B cell (primary cell): ENCODE data around the gene TSPYL6. TPM values are rescaled to one million over a fixed set of nuclear protein-coding genes. Genes with fewer than 3 reads are reported as not detected.

ENCODE experiments used
- ATAC-seq: fragments of 200-7000 bp; cut with Tn5 transposase; one replicate; pipeline ENCODE4 v1.10.0; 2021; ENCODE audit warnings: low read depth, mild to moderate bottlenecking, moderate number of reproducible peaks, moderate library complexity
- CTCF ChIA-PET: fragments of 350-600 bp; sonication (Branson Sonifier 250); formaldehyde crosslinking; loops from one replicate; lab custom pipeline; 2021; ENCODE audit warnings: antibody characterized with exemption, inconsistent platforms; lab: Charles Lee
- POLR2A ChIA-PET: fragments of 350-600 bp; sonication (Branson Sonifier 250); formaldehyde crosslinking; loops from one replicate; lab custom pipeline; 2021; ENCODE audit warnings: antibody characterized with exemption; lab: Charles Lee
- DNase-seq: peaks from one replicate; pipeline ENCODE4 v3.0.0; 2013
- H2AFZ ChIP-seq: 2 replicates; pipeline ENCODE4 v1.6.1; 2012; ENCODE audit warnings: mild to moderate bottlenecking, low read depth, low read length; ENCODE audit not compliant: insufficient read depth, poor library complexity, severe bottlenecking
- H3K27ac ChIP-seq, 2 donors: 1 replicate in 1 of 2; 2 replicates in 1 of 2; pipeline ENCODE4 v1.5.1; 2012 to 2013; ENCODE audit warnings: low read length in 2 of 2, mild to moderate bottlenecking in 2 of 2, moderate library complexity in 1 of 2
- H3K27me3 ChIP-seq, 4 experiments: fragments of 200-600 bp in 1 of 4; sonication (generic) in 1 of 4; replicated peaks in 1 of 4; 1 replicate in 2 of 4; 2 replicates in 2 of 4; pipeline versions ENCODE4 v1.6.1 to v1.7.0; 2013 to 2016; ENCODE audit warnings: low read length in 3 of 4, mild to moderate bottlenecking in 2 of 4, mixed read lengths in 1 of 4, moderate library complexity in 1 of 4; ENCODE audit not compliant: insufficient read depth in 4 of 4, control insufficient read depth in 3 of 4; ENCODE audit errors: control extremely low read depth in 1 of 4
- H3K36me3 ChIP-seq, 2 experiments: replicated peaks in 1 of 2; 1 replicate in 1 of 2; 2 replicates in 1 of 2; pipeline versions ENCODE4 v1.6.1 to v1.7.1; 2013; ENCODE audit warnings: low read length in 1 of 2; ENCODE audit not compliant: insufficient read depth in 2 of 2, control insufficient read depth in 1 of 2; ENCODE audit errors: control extremely low read depth in 1 of 2, extremely low read depth in 1 of 2
- H3K4me1 ChIP-seq, 2 donors: fragments of 200-600 bp in 1 of 2; sonication (generic) in 1 of 2; 1 replicate in 1 of 2; 2 replicates in 1 of 2; pipeline versions ENCODE4 v1.5.1 to v1.6.1; 2013 to 2017; ENCODE audit warnings: low read length in 2 of 2; ENCODE audit not compliant: control insufficient read depth in 2 of 2, insufficient read depth in 2 of 2
- H3K4me2 ChIP-seq: replicated peaks from 2 replicates; pipeline ENCODE3; 2012; ENCODE audit warnings: mild to moderate bottlenecking, low read depth, low read length; ENCODE audit not compliant: poor library complexity, severe bottlenecking
- H3K4me3 ChIP-seq, 5 experiments: fragments of 200-600 bp in 1 of 5; sonication (generic) in 1 of 5; 1 replicate in 3 of 5; 2 replicates in 2 of 5; pipeline versions ENCODE4 v1.5.1 to v1.7.0; 2011 to 2016; ENCODE audit warnings: low read length in 4 of 5, mild to moderate bottlenecking in 4 of 5, low read depth in 2 of 5, control low read depth in 1 of 5, moderate library complexity in 1 of 5; ENCODE audit not compliant: insufficient read depth in 1 of 5; ENCODE audit errors: control extremely low read depth in 1 of 5, extremely low read depth in 1 of 5
- H3K79me2 ChIP-seq: fragments of 200-600 bp; sonication (generic); one replicate; pipeline ENCODE4 v1.6.0; 2016; ENCODE audit warnings: low read length; ENCODE audit not compliant: control insufficient read depth, insufficient read depth
- H3K9ac ChIP-seq: fragments of 200-600 bp; sonication (generic); 2 replicates; pipeline ENCODE4 v1.6.1; 2017; ENCODE audit warnings: mild to moderate bottlenecking, low read length, moderate library complexity
- H3K9me3 ChIP-seq, 3 donors: one replicate each; pipeline versions ENCODE4 v1.6.1 to v1.7.1; 2013; ENCODE audit warnings: low read length in 2 of 3; ENCODE audit not compliant: control insufficient read depth in 2 of 3, insufficient read depth in 1 of 3; ENCODE audit errors: control extremely low read depth in 1 of 3
- H4K20me1 ChIP-seq: 2 replicates; pipeline ENCODE4 v1.6.0; 2012; ENCODE audit warnings: mild to moderate bottlenecking, low read length; ENCODE audit not compliant: insufficient read depth, control insufficient read depth, poor library complexity, severe bottlenecking
- H3K27ac Mint-ChIP-seq: one replicate; pipeline ENCODE4 v1.8.0; 2021; ENCODE audit warnings: mixed read lengths
- H3K27me3 Mint-ChIP-seq: one replicate; pipeline ENCODE4 v1.8.0; 2021; ENCODE audit warnings: mixed read lengths
- H3K4me1 Mint-ChIP-seq: one replicate; pipeline ENCODE4 v1.8.0; 2021; ENCODE audit warnings: mixed read lengths
- H3K4me3 Mint-ChIP-seq: one replicate; pipeline ENCODE4 v1.8.0; 2021; ENCODE audit warnings: mixed read lengths
- H3K9me3 Mint-ChIP-seq: one replicate; pipeline ENCODE4 v1.8.0; 2022; ENCODE audit warnings: mixed read lengths; ENCODE audit not compliant: insufficient read depth
- EZH2 ChIP-seq: IDR thresholded peaks from 2 replicates; pipeline ENCODE4 v1.6.1; 2012; ENCODE audit warnings: borderline replicate concordance, low read depth, mild to moderate bottlenecking, moderate library complexity, low read length; ENCODE audit not compliant: insufficient read depth, poor library complexity, severe bottlenecking
- WGBS: methylation state at CpG from one replicate; pipeline ENCODE4 v1.1.5; 2013; ENCODE audit warnings: missing lambda C conversion rate; ENCODE audit not compliant: insufficient coverage; 5-methylcytosine and 5-hydroxymethylcytosine counted together
- intact Hi-C: fragments of 100-400 bp; cut with micrococcal nuclease; formaldehyde crosslinking; loops from one replicate; pipeline ENCODE4 v1.10.0; 2022
- polyA plus RNA-seq: library from polyadenylated mRNA; depleted of rRNA; stranded (reverse); fragments of >200 nt; gene quantifications from 2 replicates; pipeline ENCODE4 v1.2.3, GENCODE V29; 2012
- total RNA-seq, 2 donors: library from RNA; stranded (reverse); fragments of 120-200 nt in 1 of 2; gene quantifications; 1 replicate in 1 of 2; 2 replicates in 1 of 2; pipeline versions ENCODE4 v1.2.3 to v1.2.4, GENCODE V29; 2013 to 2022
- TF ChIP-seq, protein P1 (sequence below): fragments of 200-600 bp; IDR thresholded peaks from one replicate; pipeline ENCODE4 v1.8.0; 2022; ENCODE audit warnings: antibody characterized with exemption, mild to moderate bottlenecking

TSPYL6 gene
- total and polyA plus RNA-seq, 2 donors (not counting 1 experiment from before 2014, with no cell fraction given): not detected

DNA sequence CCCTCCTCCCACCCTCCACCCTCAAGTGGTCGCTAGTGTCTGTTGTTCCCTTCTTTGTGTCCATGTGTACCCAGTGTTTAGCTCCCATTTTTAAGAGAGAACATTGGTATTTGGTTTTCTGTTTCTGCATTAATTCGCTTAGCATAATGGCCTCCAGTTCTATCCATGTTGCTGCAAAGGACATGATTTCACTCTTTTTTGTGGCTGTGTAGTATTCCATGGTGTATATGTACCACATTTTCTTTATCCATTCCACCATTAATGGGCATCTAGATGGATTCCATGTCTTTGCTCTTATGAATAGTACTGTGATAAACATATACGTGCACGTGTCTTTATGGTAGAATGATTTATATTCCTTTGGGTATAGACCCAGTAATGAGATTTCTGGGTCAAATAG, 42.9 kb downstream of the TSPYL6 start:
- no peak overlapping the region for H3K27ac Mint-ChIP-seq
- POLR2A ChIA-PET: no interaction called here

DNA sequence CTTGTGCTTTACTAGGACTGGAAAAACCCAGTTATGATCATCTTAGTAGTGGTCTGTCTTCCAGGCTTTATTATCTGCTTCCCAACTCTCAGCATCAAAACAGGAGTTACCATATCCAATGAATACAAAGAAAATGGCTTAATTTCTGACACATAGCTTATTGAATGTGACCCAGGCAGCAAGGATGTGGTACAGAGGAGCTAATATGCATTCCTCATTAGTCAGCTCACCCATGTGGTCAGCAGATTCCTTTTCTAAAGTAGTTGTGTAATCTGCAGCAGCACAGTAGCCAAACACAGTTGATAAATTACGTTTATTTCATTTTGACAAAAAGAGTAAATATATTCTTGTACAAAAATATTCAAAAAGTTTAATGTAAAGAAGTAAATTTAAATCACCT, 43.6 kb downstream of the TSPYL6 start:
- H3K79me2 ChIP-seq: no peaks in the 10 kb centered on the region
- no peaks in the 10 kb centered on the region for H3K4me1 ChIP-seq
- peaks cover 8% of the 10 kb centered on the region for H3K9me3 Mint-ChIP-seq
- H3K27me3 Mint-ChIP-seq: no peaks in the 10 kb centered on the region
- H3K27ac Mint-ChIP-seq: no peak overlapping the region
- no peaks in the 10 kb centered on the region for H3K4me1 Mint-ChIP-seq
- TF ChIP-seq, protein P1, sequence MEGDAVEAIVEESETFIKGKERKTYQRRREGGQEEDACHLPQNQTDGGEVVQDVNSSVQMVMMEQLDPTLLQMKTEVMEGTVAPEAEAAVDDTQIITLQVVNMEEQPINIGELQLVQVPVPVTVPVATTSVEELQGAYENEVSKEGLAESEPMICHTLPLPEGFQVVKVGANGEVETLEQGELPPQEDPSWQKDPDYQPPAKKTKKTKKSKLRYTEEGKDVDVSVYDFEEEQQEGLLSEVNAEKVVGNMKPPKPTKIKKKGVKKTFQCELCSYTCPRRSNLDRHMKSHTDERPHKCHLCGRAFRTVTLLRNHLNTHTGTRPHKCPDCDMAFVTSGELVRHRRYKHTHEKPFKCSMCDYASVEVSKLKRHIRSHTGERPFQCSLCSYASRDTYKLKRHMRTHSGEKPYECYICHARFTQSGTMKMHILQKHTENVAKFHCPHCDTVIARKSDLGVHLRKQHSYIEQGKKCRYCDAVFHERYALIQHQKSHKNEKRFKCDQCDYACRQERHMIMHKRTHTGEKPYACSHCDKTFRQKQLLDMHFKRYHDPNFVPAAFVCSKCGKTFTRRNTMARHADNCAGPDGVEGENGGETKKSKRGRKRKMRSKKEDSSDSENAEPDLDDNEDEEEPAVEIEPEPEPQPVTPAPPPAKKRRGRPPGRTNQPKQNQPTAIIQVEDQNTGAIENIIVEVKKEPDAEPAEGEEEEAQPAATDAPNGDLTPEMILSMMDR: no peak
- TF ChIP-seq EZH2: no peak
- no peak overlapping the region for H3K4me3 ChIP-seq
- no peak overlapping the region for H3K9ac ChIP-seq
- H3K9me3 ChIP-seq: peaks cover 0 to 4% (median 2%) of the 10 kb centered on the region in 3 donors
- no peak overlapping the region for H3K4me3 Mint-ChIP-seq
- POLR2A ChIA-PET: no interaction called here
- ATAC-seq (no peak), DNase-seq (no peak)
- no CpG with 5 or more reads among the region's 1 CpG for WGBS
- no peak overlapping the region for H3K4me2 ChIP-seq
- CTCF ChIA-PET: interaction anchor here (0.7 kb wide), 1 partner anchor 21 kb away, joined by 3 read pairs; no protein-coding TSS in a partner anchor
- H4K20me1 ChIP-seq: no peaks in the 10 kb centered on the region
- intact Hi-C loops: no loop called here
- H3K27ac ChIP-seq: no peak overlapping the region
- no peaks in the 10 kb centered on the region for H3K36me3 ChIP-seq
- no peak overlapping the region for H2AFZ ChIP-seq
- no peaks in the 10 kb centered on the region for H3K27me3 ChIP-seq

More for the DNA sequence above, 42.9 kb downstream of the TSPYL6 start:
- no peaks in the 10 kb centered on the region for H3K36me3 ChIP-seq
- peaks cover 8% of the 10 kb centered on the region for H3K9me3 Mint-ChIP-seq
- H3K9ac ChIP-seq: no peak overlapping the region
- intact Hi-C loops: no loop called here
- H3K4me3 ChIP-seq: no peak overlapping the region
- H3K27me3 ChIP-seq: no peaks in the 10 kb centered on the region
- no peaks in the 10 kb centered on the region for H3K27me3 Mint-ChIP-seq
- peaks cover 0 to 4% (median 2%) of the 10 kb centered on the region in 3 donors for H3K9me3 ChIP-seq
- no peak overlapping the region for H3K27ac ChIP-seq
- no peak for TF ChIP-seq EZH2
- TF ChIP-seq, protein P1: no peak
- DNase-seq: no peak
- H3K4me1 ChIP-seq: no peaks in the 10 kb centered on the region
- H3K4me1 Mint-ChIP-seq: no peaks in the 10 kb centered on the region
- WGBS: no CpG with 5 or more reads among the region's 4 CpGs
- H3K4me2 ChIP-seq: no peak overlapping the region
- H3K4me3 Mint-ChIP-seq: no peak overlapping the region
- no peaks in the 10 kb centered on the region for H4K20me1 ChIP-seq
- no peak overlapping the region for H2AFZ ChIP-seq
- CTCF ChIA-PET: no interaction called here
- H3K79me2 ChIP-seq: no peaks in the 10 kb centered on the region
- ATAC-seq: no peak
